Sigmoid colon (tissue), 4 donors: ENCODE measurements around the gene KLF5.

Experiments used
- CTCF ChIP-seq, 4 experiments: fragments of 450-650 bp in 3 of 4; fragments of 200-600 bp in 1 of 4; IDR thresholded peaks; one replicate each; pipeline ENCODE4 v1.5.1; 2016 to 2019; ENCODE audit warnings: antibody characterized with exemption in 4 of 4, mild to moderate bottlenecking in 3 of 4, moderate library complexity in 2 of 4
- POLR2AphosphoS5 ChIP-seq, 4 donors: sonication (generic); formaldehyde crosslinking; IDR thresholded peaks; one replicate each; pipeline ENCODE4 v1.6.1; 2017; ENCODE audit warnings: antibody characterized with exemption in 4 of 4

GRCh38 chr13:73058432-73058735, 421 bp upstream of the KLF5 start:
- TF ChIP-seq CTCF (IDR thresholded peaks at IDR 0.05) (no peak), POLR2AphosphoS5 (IDR thresholded peaks at IDR 0.05) (no peak)
